GM12878 (cell line): ENCODE data around the gene CSK. TPM values are rescaled to one million over a fixed set of nuclear protein-coding genes. Genes with fewer than 3 reads are reported as not detected.

Experiments
- BCL11A ChIP-seq: IDR thresholded peaks from 2 replicates; pipeline ENCODE4 v1.6.1; 2011; ENCODE audit warnings: low read depth, low read length
- CEBPZ ChIP-seq: fragments of 150-350 bp; IDR thresholded peaks from 2 replicates; pipeline ENCODE4 v1.6.1; 2016; ENCODE audit warnings: low read depth, low read length
- E2F4 ChIP-seq: IDR thresholded peaks from 2 replicates; pipeline ENCODE4 v1.6.1; 2012; ENCODE audit warnings: low read depth, low read length, improper control_type of control experiment
- E2F8 ChIP-seq: fragments of 450-650 bp; IDR thresholded peaks from 2 replicates; pipeline ENCODE4 v1.6.1; 2018; ENCODE audit warnings: mild to moderate bottlenecking, low read depth, moderate library complexity; ENCODE audit not compliant: partially characterized antibody
- E4F1 ChIP-seq: fragments of 450-650 bp; IDR thresholded peaks from 2 replicates; pipeline ENCODE4 v1.6.1; 2018; ENCODE audit warnings: borderline replicate concordance, mild to moderate bottlenecking; ENCODE audit not compliant: partially characterized antibody
- IKZF1 ChIP-seq: fragments of 450-650 bp; conservative IDR thresholded peaks from 2 replicates; pipeline ENCODE4 v1.6.1; 2017; ENCODE audit warnings: antibody characterized with exemption, mild to moderate bottlenecking
- IRF4 ChIP-seq: IDR thresholded peaks from 2 replicates; pipeline ENCODE4 v1.6.1; 2011; ENCODE audit warnings: low read depth, low read length
- LARP7 ChIP-seq: fragments of 450-650 bp; IDR thresholded peaks from 2 replicates; pipeline ENCODE4 v1.6.1; 2017; ENCODE audit warnings: mild to moderate bottlenecking
- MAX ChIP-seq: IDR thresholded peaks from 2 replicates; pipeline ENCODE4 v1.6.1; 2012; ENCODE audit warnings: low read depth, low read length, improper control_type of control experiment
- NFIC ChIP-seq: IDR thresholded peaks from 2 replicates; pipeline ENCODE4 v1.6.1; 2012; ENCODE audit warnings: low read depth, mild to moderate bottlenecking, inconsistent platforms, low read length, moderate library complexity
- POU2F2 ChIP-seq: IDR thresholded peaks from 3 replicates; pipeline ENCODE4 v1.6.1; 2011; ENCODE audit warnings: low read depth, mild to moderate bottlenecking, low read length, borderline replicate concordance
- SKIL ChIP-seq: fragments of 450-650 bp; IDR thresholded peaks from 2 replicates; pipeline ENCODE4 v1.6.1; 2017; ENCODE audit warnings: mild to moderate bottlenecking, low read depth, inconsistent platforms; ENCODE audit not compliant: poor library complexity, severe bottlenecking
- polyA plus RNA-seq, 11 experiments: library from polyadenylated mRNA; depleted of rRNA in 4 of 11; unstranded in 6 of 11; stranded (reverse) in 5 of 11; fragments of >200 nt; fragmentation: Nextera tagmentation in 4 of 11; fragmentation: Illumina TruSeq in 1 of 11; extraction: Ambion mirVana in 4 of 11; extraction: Trizol in 1 of 11; gene quantifications; 1 replicate in 1 of 11; 2 replicates in 10 of 11; pipeline versions ENCODE4 v1.2.1 to v1.2.3, GENCODE V29; 2011 to 2016; ENCODE audit warnings: inconsistent platforms in 2 of 11, missing spikeins in 2 of 11, low read depth in 1 of 11
- total RNA-seq, 4 experiments: library from RNA; depleted of rRNA in 3 of 4; stranded (reverse); fragments of >200 nt in 3 of 4; fragmentation: Illumina TruSeq in 1 of 4; extraction: Trizol in 1 of 4; gene quantifications; 2 replicates each; pipeline versions ENCODE4 v1.2.1 to v1.2.3, GENCODE V29; 2013 to 2021

CSK gene
- total and polyA plus RNA-seq, 10 of the 15 experiments (the other 5 are each of a cell fraction or from before 2014, with no cell fraction given): 3.4 to 327 (median 75.8) TPM

- TF ChIP-seq E2F8 (no peak), BCL11A (no peak), CEBPZ (no peak), SKIL (no peak), MAX (no peak), POU2F2 (no peak), LARP7 (peak; percentile 80), E2F4 (no peak), IRF4 (no peak), E4F1 (no peak), NFIC (no peak), IKZF1 (peak; percentile 68)
Observed at GRCh38 chr15:74789171-74789631, 7.3 kb downstream of the CSK start (continued).
